Measurements from ENCODE around the gene LRRC15.
A peak's percentile ranks its signal among the peaks of the same experiment; 100 is the strongest.

Gene LRRC15

DNA sequence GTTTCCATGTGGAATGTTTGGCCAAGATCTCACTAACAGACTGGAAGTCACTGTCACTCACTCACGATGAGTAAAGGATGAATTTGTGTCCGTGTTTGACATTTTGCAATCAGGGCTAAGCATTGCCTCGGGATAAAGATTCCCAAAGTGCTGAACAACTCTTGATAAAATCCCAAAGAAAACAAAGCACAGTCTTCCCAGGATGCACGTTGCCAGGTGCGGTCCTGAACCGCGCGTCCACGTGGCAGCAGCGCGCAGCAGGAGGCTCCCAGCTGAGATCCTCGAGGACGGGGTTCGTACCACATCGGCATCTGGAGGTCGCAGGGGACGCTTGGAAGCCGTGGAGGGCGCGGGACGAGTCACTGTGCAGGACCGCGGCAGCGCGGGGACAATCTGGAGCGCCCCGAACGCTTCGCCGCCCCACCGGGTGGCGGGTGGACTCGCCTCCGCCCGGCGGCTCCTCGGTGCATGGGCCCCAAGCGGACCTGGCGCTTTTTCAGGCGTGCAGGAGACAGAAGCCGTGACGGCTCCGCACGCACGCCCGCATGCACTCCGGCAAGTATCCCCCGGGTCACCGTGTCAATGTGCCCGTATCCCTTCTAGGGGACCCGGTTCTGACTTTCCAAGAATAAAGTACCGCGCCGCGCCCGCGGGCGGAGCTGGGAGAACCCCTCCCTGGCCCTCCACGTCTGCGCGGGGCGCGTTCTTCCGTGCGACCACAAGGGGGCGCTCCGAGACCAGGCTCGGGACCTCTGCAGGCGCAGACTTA lies 36.1 kb downstream of the LRRC15 start:
- DNase-seq (ENCODE audit: low read depth), result peak; percentile 87

DNA sequence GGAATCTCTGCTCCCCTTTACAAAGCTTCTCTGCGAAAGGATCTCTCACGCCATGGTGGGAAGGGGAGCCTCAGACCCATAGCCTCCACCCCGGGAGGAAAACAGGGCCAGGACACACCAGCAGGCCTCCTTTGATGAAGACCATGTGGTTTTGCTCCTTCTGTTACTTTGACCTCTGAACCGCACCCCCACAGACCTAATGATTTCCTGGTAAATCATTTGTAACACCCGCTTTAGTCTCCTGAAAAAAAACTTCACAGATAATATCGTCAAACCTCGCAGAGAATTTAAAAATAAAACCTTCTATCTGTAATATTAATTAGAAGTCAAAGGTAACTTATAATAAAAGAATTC lies 36.7 kb downstream of the LRRC15 start:
- no peak for DNase-seq (ENCODE audit: low read depth)

DNA sequence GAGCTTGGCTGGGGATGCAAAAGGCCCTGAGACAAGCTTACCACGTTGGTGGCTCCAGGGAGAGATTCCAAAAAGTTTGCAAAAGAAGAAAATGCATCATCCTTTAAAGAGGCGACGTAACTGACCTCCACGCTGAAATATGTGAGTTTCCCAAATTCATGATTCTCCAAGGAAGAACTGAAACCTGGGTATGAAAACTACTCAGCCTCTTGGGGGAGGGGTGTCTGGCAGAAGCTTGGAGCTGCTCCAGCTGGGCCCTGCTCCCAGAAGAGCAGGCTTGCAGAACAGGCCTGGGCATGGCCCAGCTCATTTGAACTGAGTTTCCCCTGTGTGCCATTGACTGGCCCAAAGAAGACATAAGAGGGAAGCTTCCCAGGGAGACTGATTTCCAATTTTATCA lies 39.0 kb downstream of the LRRC15 start:
- no peak for DNase-seq (ENCODE audit: low read depth)

DNA sequence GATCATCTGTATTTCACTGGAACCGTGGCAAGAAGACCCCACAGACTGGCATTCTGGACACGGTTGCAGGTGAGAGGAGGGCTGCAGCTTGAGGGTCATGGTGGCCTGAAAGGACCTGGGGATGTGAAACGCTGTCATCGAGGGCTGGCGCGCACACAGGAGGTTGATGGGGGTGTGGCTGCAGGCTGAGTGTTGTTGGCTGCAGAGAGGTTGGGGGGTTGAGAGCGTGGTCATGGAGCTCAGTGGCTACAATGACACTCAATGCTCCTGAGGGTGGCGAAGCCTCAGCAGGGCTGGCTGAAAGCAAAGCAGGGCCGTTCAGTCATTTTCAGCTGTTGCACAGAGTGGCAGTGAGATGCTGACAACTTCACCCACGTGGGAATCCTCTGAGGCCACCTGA lies 39.4 kb downstream of the LRRC15 start:
- DNase-seq (ENCODE audit: low read depth), result no peak

DNA sequence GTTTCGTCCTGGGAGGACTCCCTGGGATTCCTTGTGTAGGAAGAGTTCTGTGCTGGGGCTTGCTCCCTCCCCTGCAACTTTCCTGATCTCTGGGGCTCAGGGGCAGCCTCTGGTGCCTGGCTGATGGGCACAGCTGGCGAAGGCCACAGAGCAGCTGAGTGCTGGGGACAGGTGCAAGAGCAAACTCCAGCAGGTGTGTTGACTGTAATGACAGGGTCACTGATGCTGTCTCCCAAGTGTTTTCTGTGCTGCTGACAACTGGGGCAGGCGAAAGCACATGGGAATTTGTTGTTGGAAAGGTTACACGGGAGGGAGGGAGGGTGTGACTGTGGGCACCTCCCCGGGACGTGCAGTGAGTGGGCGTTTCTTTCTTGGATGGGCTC lies 40.0 kb downstream of the LRRC15 start:
- no peak for DNase-seq (ENCODE audit: low read depth)

DNA sequence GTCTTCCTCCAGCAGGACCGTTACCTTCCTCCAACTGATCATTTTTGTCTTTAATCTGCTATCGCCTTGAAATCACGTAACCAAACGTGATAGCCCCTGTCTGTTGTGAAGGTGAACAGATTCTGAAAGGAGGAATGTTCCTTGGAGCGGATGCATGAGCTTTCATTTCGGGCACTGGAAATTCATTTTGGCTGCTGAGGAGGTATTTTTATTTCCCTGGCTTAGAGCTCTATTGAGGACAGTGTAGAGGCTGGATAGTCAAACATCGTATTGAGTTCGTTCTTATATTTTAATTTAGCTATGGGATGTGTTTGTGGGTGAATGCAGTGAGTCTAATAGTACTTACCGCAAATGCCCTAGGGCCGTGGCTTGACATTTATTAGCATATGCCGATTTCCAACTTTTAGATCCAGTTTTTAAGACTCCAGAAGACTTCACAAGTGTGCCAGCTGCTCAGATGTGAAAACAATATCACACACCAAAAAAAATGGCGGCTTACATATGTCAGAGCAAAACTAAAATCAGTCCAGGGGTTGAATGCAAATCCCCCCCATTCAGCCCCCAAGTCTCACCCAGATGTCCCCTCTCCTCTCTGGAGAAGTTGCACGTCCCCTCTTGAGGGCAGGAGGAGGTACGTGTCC lies 40.5 kb downstream of the LRRC15 start:
- DNase-seq (ENCODE audit: low read depth), result no peak

DNA sequence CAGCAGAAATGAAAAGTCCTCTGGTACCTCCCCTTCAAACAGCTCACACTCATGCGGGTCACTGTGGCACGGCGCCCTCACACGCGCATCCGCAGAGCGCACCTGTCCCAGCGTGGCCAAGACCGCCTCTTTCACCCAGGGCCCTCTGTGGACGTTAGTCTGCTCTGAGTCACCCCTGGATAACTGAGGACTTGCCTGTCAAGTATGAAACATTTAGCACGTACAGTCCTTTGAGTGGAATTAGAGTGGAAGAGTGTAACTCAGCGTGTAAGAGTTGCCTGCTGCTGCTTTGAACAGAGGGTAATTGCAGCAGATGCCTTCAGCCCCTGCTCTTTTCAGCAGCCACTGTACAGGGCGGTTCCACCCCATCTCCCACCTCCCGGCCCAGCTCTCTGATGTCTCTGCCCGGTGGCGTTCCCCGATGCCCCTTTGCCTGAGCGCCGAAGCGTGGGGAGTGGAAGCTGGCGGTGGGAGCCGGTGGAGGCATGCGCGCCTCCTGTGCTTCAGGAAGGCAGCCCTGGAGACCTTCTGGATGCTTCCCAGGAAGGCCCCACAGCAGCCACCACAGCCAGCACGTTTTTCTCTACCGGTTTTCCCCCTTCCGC lies 41.4 kb downstream of the LRRC15 start:
- DNase-seq (ENCODE audit: low read depth), result peak; percentile 69

DNA sequence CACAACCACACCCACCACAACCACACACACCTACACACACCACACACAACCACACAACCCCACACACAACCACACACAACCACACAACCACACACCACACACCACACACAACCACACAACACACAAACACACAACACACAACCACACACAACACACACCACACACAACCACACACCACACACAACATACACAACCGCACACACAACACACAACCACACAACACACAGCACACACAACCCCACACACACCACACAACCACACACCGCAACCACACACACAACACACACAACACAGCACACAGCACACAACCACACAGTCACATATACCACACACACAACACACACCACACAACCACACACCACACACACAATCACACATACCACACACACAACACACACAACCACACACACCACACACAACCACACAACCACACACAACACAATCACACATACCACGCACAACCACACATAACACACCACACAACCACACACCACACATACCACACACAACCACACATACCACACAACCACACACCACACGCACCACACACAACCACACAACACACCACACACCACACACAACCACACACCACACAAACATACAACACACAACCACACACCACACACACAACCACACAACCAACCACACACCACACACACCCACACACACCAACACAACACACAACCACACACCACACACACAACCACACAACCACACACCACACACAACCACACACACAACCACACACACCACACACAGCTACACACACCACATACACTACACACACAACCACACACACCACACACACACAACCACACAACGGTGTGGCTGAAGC lies 42.1 kb downstream of the LRRC15 start:
- DNase-seq (ENCODE audit: low read depth), result peak; percentile 20

DNA sequence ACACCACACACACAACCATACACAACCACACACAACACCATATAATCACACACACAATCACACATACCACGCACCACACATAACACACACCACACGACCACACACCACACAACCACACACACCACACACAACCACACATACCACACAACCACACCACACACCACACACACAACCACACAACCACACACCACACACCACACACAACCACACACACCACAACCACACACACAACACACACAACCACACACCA lies 42.6 kb downstream of the LRRC15 start:
- no peak for DNase-seq (ENCODE audit: low read depth)

DNA sequence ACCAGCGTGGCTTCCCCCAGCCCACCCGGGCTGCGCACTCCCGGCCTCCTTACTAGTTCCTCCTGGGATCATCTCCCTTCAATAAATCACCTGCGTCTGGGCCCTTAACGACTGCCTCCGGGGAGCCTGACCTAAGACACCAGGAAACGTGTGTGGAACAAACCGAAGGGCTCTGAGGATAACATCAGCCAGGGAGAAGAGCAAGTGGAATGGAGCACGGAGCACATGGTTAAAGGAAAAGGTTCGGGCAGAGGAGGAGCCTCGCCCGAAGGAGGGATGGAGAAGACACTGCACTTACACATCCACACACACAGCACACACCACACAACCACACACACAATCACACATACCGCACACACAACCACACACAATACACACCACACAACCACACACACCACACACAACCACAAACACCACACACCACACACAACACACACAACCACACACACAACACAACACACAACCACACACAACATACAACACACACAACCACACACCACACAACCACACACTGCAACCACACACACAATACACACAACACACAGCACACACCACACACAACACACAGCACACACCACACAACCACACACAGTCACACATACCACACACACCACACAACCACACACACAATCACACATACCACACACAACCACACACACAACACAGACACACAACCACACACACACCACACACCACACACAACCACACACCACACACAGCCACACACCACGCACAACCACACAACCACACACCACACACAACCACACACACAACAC lies 43.2 kb downstream of the LRRC15 start:
- DNase-seq (ENCODE audit: low read depth), result peak; percentile 48

DNA sequence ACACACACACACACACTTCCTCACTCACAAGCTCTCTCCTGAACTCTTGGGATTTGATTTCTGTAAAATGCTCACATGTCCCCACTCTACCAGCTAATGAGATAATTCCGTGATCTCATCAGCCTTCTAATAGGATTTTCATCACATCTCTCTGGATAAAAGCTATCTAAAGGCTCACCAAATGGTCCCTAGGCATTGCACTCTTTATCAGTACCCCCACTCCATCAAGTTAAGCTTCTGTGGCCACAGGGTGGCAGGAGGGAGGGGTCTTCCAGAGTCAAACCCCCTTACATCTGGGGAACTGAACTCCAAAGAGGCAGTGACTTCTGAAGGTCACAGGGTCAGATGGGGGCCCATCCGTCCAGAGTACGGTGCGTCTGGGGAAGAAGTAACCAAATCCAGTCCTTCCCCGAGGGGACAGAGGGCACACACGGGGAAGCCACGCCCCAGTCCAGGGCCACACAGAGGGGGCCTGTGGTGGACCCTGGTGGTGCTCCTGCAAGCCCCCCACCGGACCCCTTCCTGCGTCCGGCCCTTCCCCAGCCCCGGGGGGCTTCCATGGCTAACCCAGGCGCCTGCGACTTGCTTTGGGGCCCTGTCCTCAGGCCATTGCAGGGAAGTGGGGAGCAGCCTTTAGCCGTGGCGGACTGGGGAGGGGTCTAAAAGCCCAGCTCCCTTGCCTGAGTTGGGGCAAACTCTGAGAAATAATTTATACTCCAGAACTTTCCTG lies 44.0 kb downstream of the LRRC15 start:
- DNase-seq (ENCODE audit: low read depth), result no peak

DNA sequence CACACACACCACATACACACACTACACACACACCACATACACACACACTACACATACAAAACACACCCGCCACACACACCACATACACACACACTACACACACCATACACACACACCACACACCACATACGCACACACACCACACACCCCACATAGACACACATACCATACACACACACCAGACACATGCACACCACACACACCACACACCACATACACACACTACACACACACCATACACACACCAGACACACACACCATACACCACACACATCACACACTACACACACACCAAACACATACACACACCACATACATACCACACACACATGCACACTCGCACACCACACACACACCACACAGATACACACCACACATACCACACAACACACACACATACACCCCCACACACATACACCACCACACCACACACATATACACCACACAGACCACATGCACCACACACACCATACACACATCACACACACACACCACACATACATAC lies 44.7 kb downstream of the LRRC15 start:
- no peak for DNase-seq (ENCODE audit: low read depth)

DNA sequence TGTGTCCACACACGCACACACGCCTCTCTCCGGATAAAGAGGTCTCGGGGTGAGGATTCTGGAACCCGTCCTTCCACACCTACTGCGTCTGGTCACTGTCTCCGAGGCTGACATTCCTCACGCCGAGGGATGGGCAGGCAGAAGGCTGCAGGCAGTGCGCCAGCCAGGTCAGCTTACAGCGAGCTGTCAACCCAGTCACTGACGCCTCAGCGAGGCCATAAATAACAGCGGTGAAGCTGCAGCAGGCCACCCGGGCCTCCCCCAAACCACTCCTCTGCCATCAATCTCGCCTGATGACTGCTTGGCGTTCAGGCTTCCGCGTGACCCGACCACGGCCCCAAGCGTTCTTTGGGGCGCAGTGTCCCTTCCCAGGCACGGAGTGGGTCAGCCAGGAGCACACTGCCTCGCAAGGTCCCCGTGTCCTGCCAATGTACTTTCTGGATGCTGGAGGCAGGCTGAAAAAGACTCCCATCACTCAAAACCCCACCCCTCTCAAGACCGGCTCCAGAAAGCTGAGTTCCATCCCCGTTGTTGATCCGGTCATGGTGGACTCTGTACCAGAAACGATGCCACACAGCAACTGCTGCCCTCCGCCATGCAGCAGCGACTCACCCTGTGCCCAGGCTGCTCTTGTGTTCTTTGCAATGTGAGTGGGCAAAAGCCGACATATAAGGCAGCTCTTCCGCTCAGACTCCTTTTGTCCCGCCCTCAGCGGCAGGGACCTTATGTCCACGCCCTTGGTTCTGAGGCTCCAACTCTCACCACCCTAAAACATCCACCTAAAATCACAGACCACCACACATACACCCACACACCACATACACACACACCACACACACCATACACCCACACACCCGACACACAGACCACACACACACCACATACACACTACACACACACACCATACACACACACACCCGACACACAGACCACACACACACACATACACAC lies 45.5 kb downstream of the LRRC15 start:
- peak; percentile 77 for DNase-seq (ENCODE audit: low read depth)

DNA sequence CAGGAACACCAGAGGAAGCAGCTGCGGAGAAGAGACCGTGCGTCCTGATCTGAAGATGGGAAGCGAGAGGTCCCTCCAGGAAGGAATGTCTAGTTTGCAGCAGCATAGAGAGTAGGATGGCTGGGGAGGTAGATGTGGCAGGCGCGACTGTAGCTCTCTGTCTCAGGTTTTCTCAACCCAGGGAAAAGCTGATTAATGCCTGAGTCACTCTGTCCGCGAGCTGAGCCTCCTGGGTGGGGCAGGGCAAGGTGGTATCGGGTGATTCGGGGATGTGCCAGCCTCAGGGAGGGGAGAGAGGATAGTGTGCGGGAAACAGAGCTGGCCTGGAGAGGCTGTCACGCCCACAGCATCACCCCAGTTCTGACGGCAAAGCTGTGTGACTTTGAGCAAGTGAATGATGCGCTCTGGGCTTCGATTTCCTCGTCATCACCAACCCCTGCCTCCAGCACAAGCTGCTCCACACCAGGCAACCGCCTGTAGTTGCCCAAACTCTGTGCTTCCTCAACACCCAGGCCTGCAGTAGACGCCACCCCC lies 46.8 kb downstream of the LRRC15 start:
- DNase-seq (ENCODE audit: low read depth), result peak; percentile 91

DNA sequence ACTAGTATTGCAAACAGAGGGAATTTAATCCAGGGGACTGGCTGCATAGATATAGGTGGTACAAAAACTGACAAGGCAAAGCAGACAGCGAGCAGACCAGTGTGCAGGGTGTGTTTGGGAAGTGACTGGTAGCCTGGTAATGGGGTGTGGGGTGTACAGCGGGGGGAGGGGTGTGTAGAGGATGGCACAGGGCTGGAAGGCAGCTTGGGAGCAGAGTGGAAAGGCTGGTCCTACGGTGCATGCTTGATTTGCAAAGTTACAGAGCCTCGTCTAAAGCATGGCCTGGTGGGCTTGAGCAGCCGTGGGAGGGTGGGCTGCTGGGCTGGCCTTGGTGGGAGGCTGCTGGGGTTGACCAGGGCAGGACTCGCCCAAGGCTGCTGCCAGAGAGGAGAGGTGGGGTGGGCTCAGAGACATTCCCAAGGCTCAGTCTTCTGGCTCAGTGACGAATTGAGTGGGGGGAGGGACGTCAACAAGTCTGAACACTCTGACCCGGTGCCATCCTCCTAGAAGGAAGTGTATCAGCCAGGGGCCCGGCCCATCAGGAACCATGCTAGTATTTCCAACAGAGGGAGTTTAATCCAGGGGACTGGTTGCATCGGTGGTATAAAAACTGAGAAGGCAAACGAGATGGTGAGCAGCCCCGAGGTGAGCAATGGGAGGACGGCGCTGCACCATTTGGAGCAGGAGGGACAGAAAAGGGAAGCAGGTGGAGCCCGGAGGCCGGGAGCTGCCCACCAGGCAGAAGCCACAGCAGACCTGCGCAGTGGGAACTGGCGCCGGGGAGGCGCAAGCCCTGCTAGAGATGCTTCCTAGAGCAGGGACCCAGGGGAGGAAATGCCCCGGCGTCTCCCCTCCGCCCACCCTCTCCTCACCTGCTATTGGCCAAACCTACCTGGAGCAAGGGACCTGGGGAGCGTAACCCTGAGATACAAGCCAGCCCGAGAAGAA lies 47.6 kb downstream of the LRRC15 start:
- no peak for DNase-seq (ENCODE audit: low read depth)

DNA sequence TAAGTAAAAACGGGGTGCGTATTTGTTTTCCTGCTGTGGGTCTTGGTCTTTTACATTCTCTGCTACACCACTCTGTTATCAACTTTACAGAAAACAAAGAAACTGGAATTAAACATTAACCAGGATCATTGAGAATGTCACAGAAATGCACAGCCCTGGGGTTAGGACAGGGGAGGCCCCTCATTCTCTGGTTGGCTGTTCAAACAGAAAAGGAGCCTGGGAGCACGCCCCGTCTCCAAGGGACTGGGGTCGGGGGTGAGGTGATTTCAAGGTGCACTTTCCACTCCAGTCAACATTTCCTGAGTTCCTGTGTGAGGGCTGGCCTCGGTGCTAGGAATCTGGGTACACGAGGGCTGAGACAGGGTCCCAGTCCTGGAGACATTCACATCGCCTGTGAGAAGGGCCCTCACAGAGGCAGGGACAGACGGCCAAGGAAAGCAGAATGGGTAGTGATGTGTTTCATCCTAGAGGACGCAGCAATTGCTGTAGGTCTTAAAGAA lies 48.7 kb downstream of the LRRC15 start:
- no peak for DNase-seq (ENCODE audit: low read depth)

DNA sequence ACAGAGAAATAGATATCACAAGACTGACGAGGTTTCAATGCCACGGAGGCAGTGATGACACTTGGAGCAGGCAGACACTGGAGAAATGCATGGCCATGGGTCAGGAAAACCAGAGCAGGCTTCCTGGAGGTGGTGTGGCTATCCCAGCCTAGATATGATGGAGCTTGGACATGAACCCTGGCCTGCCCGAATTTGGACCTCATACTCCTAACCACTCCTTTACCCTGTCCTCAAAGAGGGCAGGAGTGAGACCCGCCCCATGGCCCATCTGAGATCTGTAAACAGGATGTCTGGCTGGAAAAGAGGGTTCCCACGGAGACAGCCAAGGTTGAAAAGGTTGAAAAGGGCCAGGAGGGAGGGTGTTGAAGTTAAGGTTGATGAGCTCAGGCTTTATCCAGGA lies 49.4 kb downstream of the LRRC15 start:
- DNase-seq (ENCODE audit: low read depth), result no peak

DNA sequence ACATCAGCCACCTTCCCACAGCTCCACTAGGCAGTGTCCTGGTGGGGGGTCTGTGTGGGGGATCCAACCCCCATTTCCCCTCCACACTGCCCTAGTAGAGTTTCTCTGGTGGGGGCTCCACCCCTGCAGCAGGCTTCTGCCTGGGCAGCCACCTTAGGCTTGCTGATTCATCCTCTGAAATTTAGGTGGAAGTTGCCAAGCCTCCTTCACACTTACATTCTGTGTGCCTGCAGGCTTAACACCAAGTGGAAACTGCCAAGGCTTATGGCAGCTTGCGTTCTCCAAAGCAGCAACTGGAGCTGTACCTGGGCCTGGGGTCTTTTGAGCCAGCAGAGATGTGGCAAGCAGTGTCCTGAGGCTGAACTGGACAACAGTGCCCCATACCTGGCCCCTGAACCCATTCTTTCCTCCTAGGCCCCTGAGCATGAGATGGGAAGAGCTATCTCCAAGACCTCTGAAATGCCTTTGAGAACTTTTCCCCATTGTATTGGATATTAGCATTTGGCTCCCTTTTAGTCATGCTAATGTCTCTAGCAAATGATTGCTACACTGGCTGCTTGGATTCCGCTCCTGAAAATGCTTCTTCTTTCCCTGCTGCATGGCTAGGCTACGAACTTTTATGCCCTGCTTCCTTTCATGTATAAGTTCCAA lies 50.9 kb downstream of the LRRC15 start:
- DNase-seq (ENCODE audit: low read depth), result no peak
